Parathyroid adenoma (tissue), 2 donors: ENCODE results near the gene IFNA1.
"Not testable (repeated sequence)": the region's sequence is repeated elsewhere in the genome, so short reads cannot be mapped to it uniquely, and the experiment has no call there.

Experiments used
- H2AFZ ChIP-seq: fragments of 300-600 bp; sonication (generic); one replicate; pipeline ENCODE4 v1.7.0; 2017; ENCODE audit warnings: antibody characterized with exemption, mild to moderate bottlenecking
- H3K27ac ChIP-seq: fragments of 300-600 bp; sonication (generic); one replicate; pipeline ENCODE4 v1.7.0; 2017
- H3K27me3 ChIP-seq: fragments of 300-600 bp; sonication (generic); one replicate; pipeline ENCODE4 v1.7.0; 2017; ENCODE audit warnings: low read length; ENCODE audit not compliant: control insufficient read depth, insufficient read depth
- H3K36me3 ChIP-seq: fragments of 300-600 bp; sonication (generic); one replicate; pipeline ENCODE4 v1.7.0; 2017; ENCODE audit warnings: low read length; ENCODE audit not compliant: control insufficient read depth, insufficient read depth
- H3K4me1 ChIP-seq: fragments of 300-600 bp; sonication (generic); one replicate; pipeline ENCODE4 v1.7.0; 2017; ENCODE audit warnings: control low read depth
- H3K4me2 ChIP-seq: fragments of 300-600 bp; sonication (generic); one replicate; pipeline ENCODE4 v1.7.0; 2017; ENCODE audit warnings: low read length
- H3K4me3 ChIP-seq: fragments of 300-600 bp; sonication (generic); one replicate; pipeline ENCODE4 v1.7.0; 2017; ENCODE audit warnings: low read depth, low read length
- H3K79me2 ChIP-seq: fragments of 300-600 bp; sonication (generic); one replicate; pipeline ENCODE4 v1.7.0; 2017; ENCODE audit warnings: control low read depth
- H3K9ac ChIP-seq: fragments of 300-600 bp; sonication (generic); one replicate; pipeline ENCODE4 v1.7.0; 2017; ENCODE audit warnings: mild to moderate bottlenecking
- H3K9me3 ChIP-seq: fragments of 300-600 bp; sonication (generic); one replicate; pipeline ENCODE4 v1.7.0; 2017; ENCODE audit warnings: low read length; ENCODE audit not compliant: control insufficient read depth
- TF ChIP-seq, protein P1 (sequence below): fragments of 300-600 bp; sonication (generic); IDR thresholded peaks from one replicate; pipeline ENCODE4 v1.7.0; 2017; ENCODE audit warnings: antibody characterized with exemption, mild to moderate bottlenecking
- donor health status: primary hyperparathyroidism.

Gene IFNA1

DNA sequence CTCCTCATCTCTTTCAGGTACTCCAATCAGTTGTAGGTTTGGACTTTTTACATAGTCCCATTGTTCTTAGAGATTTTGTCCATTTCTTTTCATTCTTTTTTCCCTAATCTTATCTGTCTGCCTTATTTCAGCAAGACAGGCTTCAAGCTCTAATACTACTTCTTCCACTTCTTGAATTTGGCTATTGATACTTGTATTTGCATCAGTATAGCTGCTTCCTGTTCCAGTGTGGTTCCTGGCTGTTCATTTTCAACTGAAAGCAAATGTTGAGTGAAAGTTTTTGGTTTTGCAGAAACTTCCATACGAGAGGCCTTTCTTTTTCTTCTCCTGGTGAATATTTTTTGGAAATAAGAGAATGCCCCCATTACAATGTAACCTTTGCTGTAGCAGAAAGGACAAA, 12.0 kb upstream of the IFNA1 start:
- Histone ChIP-seq H3K4me3 (no peak overlapping the region), H3K9ac (no peak overlapping the region), H3K36me3 (peaks cover 3% of the 10 kb centered on the region), H3K4me1 (no peaks in the 10 kb centered on the region), H3K27me3 (no peaks in the 10 kb centered on the region), H3K9me3 (no peaks in the 10 kb centered on the region), H3K4me2 (no peak overlapping the region), H3K79me2 (no peaks in the 10 kb centered on the region), H2AFZ (no peak overlapping the region), H3K27ac (no peak overlapping the region)
- TF ChIP-seq, protein P1, sequence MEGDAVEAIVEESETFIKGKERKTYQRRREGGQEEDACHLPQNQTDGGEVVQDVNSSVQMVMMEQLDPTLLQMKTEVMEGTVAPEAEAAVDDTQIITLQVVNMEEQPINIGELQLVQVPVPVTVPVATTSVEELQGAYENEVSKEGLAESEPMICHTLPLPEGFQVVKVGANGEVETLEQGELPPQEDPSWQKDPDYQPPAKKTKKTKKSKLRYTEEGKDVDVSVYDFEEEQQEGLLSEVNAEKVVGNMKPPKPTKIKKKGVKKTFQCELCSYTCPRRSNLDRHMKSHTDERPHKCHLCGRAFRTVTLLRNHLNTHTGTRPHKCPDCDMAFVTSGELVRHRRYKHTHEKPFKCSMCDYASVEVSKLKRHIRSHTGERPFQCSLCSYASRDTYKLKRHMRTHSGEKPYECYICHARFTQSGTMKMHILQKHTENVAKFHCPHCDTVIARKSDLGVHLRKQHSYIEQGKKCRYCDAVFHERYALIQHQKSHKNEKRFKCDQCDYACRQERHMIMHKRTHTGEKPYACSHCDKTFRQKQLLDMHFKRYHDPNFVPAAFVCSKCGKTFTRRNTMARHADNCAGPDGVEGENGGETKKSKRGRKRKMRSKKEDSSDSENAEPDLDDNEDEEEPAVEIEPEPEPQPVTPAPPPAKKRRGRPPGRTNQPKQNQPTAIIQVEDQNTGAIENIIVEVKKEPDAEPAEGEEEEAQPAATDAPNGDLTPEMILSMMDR: no peak

DNA sequence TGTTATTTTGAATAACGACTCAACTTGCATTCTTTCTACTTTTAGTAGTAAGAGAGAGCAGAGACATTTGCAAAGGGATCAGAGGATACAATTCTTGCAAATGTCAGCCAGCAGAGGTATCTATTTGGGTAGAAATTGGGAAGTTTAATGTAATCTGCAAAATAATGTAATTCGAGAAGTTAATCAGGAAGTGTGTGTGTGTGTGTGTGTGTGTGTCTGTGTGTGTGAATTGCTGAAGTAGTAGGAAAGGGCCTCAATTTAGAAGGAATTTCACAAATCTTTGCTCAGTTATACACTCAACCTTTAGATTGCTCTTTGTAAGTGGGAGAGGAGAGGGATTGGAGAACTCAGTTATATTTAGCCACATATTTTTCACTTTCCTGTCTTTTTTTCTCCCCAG, 11.0 kb upstream of the IFNA1 start:
- peaks cover 3% of the 10 kb centered on the region for H3K36me3 ChIP-seq
- H3K79me2 ChIP-seq: no peaks in the 10 kb centered on the region
- no peak overlapping the region for H3K4me3 ChIP-seq
- no peak overlapping the region for H3K4me2 ChIP-seq
- H3K27me3 ChIP-seq: no peaks in the 10 kb centered on the region
- H3K4me1 ChIP-seq: no peaks in the 10 kb centered on the region
- H3K9me3 ChIP-seq: no peaks in the 10 kb centered on the region
- TF ChIP-seq, protein P1: no peak
- no peak overlapping the region for H3K27ac ChIP-seq
- H2AFZ ChIP-seq: no peak overlapping the region
- no peak overlapping the region for H3K9ac ChIP-seq

DNA sequence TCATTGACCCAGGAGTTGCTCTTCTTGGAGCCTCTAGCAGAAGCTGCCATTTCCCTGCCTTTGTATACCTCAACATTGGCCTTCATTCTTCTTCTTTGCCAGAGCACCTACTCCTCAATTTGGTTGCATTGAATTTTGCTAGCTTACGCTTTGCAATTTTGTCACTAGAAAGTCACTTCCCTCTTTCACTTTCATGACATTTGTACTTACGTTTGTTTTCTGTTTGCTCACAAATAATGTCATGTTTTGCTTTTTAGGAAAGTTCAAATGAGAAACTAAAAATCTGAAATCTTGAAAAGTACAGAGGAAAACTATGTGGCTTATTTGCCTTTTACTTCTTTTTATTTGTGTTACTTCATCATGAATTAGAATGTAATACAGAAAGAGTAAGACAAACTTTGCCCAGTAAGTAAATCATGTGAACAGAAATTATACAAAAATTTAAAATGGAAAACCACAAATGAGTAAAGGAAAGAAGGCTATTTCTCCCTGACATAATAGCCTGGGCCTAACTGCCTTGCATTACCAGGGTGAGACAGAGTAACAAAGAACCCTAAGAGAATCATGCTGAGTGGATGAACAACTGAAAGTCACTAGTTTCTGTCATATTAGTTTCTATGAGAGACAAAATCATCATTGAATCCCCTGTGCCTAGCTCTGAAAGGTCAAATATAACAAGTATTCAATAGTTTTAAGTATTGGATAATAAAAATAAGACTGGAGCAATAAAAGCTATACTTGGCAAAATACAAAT, 7.4 kb upstream of the IFNA1 start:
- Histone ChIP-seq H3K9ac (no peak overlapping the region), H3K9me3 (no peaks in the 10 kb centered on the region), H3K27me3 (no peaks in the 10 kb centered on the region), H3K4me1 (no peaks in the 10 kb centered on the region), H3K79me2 (no peaks in the 10 kb centered on the region), H3K4me2 (no peak overlapping the region), H3K4me3 (no peak overlapping the region), H3K36me3 (peaks cover 3% of the 10 kb centered on the region), H2AFZ (no peak overlapping the region), H3K27ac (no peak overlapping the region)
- TF ChIP-seq, protein P1: no peak

DNA sequence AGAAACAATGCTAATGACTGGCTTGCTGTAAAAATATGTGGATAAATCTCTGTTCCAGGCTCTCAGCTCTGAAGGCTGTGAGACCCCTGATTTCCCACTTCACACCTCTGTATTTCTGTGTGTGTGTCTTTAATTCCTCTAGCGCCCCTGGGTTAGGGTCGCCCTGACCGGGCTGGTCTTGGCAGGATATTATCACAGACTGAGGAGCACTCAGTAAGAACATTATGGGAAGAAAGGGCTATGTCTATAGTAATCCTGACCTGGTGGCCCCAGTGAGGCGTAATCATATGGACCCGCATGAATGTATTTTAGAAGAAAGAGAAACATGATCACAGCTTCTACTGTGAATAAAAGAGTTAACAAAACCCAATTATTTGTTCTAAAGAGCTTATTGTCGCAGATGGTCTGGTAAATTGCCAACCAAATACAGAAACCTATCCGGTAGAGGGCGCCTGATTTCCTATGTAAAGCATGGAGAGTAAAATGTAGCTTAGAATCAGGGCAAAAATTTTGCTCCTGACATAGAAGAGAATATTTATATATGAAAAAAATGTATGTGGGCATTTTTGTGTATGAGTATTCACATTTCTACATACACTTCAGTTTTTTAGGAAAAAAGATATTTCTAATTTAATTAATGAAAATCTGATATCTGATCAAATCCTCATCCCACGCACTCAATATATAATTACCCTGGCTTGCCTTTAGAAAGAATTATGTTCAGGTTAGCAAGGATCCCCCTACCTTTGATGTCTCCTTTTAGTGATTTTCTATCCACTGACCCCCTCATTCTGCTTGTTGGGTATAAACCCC, 5.8 kb upstream of the IFNA1 start:
- Histone ChIP-seq H3K36me3 (no peaks in the 10 kb centered on the region), H3K27ac (no peak overlapping the region), H3K79me2 (no peaks in the 10 kb centered on the region), H3K4me1 (no peaks in the 10 kb centered on the region), H3K4me3 (no peak overlapping the region), H3K9me3 (no peaks in the 10 kb centered on the region), H2AFZ (no peak overlapping the region), H3K9ac (no peak overlapping the region), H3K4me2 (no peak overlapping the region), H3K27me3 (no peaks in the 10 kb centered on the region)
- TF ChIP-seq, protein P1: no peak

DNA sequence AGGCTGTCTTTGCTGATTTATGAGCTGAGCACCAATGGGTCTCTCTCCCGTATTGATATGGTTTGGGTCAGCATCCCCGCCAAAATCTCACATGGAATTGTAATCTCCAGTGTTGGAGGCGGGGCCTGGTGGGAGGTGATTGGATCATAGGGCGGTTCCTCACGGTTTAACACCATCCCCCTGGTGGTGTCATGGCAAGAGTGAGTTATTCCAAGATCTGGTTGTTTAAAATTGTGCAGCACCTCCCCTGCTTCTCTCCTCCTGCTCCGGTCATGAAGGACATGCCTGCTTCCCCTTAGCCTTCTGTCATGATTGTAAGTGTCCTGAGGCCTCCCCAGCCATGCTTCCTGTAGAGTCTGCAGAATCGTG, 5.2 kb upstream of the IFNA1 start:
- H3K27me3 ChIP-seq, H3K36me3 ChIP-seq, H3K9me3 ChIP-seq, H2AFZ ChIP-seq, H3K9ac ChIP-seq, H3K79me2 ChIP-seq, H3K27ac ChIP-seq, H3K4me3 ChIP-seq, H3K4me2 ChIP-seq, H3K4me1 ChIP-seq: not testable (repeated sequence)
